Activated T-cell treated with anti-CD3 and anti-CD28 coated beads for 4 hours (primary cell): ENCODE data around the gene AMOTL1.
"Not testable (repeated sequence)": the region's sequence is repeated elsewhere in the genome, so short reads cannot be mapped to it uniquely, and the experiment has no call there.

Experiments used
- DNase-seq: peaks from one replicate; pipeline ENCODE4 v3.0.0-alpha.2; 2020

The AMOTL1 gene

DNA sequence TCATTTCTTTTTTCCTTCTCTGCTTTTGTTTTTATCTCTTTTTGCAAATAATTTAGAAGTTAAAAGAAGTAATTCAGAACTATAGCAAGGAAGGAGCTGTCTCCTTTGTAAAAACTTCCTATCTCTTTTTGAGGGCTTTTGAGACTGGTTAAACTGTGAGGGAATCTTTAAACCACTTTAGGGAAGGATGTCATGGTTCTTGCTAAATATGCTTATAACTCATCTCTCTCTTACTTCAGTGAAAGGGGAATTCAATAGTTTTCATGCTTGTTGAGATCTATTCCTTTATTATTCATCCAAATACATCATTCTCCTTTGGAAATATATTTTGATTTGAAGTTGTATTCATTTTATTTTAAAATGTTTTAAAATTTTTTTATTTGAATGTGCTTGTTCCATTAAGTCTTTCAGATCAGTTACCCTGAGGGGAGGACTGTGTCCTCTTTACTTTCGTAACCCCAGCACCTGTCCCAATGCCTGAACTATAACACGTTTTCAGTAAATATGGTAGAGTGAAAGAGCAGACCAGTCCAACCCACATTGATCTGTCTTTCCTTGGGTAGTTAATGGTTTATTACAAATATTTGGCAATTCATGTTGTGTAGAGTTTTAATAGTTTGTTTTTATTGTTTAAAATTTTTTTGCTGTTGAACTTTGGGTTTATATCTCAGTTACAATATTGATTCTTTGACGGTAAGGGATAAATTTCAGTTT is 27.5 kb downstream of the AMOTL1 start:
- no peak for DNase-seq

DNA sequence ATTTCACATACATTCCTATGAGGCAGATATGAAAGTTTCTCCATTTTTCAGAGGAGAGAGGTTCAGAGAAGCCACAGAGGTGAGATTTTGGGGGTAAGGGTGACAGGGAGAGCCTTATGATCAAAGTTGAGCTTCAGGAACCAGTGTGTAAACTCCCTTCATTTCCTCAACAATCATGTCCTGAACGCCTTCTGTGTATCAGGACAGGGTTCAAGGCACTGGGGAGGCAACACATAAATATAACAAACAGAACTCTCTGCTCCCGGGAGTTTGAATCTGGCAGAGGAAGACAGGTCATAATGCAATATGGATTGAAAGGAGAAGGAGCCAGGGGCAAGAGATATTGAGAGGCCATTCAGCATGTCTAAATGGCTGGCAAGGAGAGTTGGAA is 28.0 kb downstream of the AMOTL1 start:
- no peak for DNase-seq

DNA sequence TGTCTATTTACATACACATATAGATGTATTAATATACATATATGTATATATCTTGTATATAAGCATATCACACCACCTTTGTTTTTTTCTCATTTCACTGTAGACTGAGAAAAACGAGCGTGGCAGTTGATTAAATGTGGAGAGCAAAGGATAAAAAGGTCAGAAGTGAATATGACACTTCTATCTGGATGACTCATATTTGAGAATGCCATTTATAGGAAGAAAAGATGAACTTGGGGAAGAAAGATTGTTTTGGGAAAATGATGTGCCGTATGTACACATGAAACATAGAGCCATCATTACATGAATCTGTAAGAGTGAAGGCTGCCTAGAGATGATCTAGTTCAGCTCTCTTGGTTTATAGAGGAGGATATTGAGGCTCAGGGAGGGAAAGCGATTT is 28.7 kb downstream of the AMOTL1 start:
- DNase-seq: no peak

DNA sequence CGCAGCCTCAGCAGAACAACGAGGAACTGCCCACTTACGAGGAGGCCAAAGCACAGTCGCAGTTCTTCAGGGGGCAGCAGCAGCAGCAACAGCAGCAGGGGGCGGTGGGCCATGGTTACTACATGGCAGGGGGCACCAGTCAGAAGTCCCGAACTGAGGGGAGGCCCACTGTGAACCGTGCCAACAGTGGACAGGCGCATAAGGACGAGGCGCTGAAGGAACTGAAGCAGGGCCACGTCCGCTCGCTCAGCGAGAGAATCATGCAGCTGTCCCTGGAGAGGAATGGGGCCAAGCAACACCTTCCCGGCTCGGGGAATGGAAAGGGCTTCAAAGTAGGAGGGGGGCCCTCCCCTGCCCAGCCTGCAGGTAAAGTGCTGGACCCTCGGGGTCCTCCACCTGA is 31.6 kb downstream of the AMOTL1 start:
- no peak for DNase-seq

DNA sequence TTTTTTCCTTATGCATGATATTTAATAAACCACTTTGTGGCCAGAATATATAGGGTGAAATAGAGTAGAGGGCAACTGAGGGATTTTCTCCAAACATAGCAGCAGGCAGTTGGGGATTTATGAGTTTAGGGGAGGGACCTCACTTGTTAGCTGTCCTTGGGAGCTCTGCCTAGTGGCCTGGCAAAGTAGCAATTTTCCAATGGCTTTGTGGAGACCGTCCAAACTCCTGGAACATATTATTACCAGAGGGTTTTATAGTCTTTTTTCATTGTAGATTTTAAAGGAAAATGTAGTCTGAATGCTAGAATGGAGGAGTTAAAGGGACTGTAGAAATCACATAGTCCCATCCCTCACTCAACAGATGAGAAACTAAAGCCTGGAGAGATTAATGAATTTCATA is 32.3 kb downstream of the AMOTL1 start:
- no peak for DNase-seq

DNA sequence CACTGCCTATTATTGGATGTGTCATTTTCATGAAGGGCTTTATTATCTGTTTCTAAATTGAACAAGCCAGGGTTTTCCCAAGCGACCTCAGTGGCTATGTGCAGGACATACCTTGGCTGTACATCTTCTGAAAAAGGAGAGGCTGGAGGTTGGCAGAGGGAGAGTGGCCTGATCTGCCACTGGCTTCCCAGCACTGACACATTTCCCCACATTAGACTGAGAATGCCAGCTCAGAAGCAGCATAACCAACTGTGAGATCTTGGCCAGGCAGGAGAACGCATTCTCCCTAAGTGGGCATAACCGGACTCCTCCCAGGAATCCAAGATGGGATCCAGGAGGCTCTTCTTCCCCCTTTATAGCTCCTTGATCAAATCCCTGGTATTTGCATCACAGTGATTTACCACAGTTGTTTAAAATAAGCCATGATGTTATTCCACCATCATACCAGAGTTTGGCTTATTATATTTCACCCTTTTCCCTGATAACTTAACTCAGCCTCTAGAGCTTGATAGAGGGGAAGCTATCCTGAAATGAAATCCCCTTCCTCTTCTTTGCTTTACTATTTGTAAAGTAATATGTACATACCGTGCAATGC is 33.8 kb downstream of the AMOTL1 start:
- DNase-seq: no peak

DNA sequence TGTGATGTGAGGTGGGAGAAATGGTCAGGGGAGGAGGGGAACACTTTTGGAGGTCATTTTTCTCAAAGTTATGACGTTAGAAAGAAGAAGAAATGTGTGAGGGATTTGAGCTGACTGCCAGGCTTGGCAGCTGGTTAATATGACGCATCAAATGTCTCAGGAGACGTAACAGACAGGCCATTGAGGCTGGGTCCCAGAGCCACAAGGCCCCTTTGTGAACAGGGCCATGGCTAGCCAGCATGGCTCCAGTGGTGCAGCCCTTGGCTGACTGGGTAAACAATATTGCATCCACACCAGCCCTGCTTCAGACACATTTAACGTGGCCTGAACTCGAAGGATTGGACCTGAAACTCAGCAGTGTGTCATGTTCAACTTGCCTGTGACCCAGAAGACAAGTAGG is 34.3 kb downstream of the AMOTL1 start:
- no peak for DNase-seq

DNA sequence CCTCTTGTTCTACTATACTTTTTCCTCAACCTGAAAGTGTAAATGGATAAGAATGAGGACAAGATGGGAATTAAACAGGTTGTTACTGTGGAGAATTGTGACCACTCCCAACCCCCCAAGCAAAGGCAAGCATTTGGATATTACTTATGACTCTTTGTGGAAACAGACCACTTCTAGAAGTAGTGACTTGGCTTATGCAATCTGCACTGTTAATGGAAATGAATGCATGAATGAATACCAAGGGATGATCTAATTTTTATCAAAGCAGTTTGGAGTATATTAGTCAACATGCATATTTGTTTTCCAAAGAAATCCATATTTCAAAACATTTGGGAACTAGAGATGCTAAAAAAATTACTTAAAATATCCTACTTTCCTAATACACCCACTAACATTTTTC is 35.3 kb downstream of the AMOTL1 start:
- DNase-seq: no peak

DNA sequence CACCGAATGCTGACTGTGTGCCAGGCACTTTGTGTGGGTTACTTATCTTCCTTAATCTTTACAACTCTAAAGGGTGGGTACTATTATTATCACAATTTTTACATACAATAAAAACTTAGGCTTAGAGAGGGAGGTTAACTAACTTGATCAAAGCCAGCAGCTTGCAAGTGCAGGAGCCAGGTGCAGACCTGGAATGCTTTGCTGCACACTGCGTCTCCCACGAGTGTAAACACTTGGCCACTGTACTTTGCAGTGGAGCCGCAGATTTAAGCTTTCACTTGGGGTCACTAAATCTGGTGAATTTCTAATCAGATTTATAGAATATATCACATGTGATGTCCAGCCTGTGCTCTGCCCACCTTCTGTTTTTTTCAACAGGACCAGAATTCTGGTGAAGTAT is 36.7 kb downstream of the AMOTL1 start:
- DNase-seq: no peak

DNA sequence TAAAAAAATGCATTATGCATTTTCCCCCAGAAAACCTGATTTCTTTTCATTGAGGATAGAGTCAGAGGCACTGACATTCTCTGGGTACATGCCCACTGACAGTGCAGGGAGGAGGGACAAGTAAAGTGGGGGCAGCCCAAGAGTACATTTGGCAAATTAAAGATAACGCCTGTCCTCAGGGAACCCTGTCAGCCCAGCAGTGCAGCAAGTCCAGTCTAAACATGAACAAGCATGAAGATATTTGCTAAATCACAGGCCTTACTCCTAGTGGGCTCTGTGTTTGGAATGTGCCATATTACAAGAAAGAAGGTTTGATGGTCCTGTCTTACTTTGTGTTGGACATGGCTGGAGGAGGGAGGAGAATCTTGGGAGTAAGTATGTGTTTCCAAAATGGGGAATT is 37.9 kb downstream of the AMOTL1 start:
- DNase-seq: no peak

DNA sequence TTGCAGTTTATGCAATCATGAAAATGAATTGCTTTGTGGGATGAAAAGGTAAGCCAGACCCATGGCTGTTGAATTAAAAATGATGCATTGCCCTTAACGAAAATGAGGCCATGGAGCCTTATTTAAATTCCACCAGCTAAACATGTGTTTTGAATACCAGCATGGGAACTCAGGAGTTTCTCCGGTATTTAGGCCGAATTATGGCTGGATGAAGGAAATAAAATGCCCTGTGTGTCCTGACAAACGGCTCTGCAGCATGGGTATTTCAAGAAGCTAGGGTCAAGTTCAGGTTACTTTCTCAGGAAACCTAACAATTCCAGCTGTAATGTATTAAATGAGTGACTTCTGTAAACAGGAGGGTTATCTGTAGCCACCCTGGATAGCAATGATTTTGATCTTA is 38.3 kb downstream of the AMOTL1 start:
- no peak for DNase-seq

DNA sequence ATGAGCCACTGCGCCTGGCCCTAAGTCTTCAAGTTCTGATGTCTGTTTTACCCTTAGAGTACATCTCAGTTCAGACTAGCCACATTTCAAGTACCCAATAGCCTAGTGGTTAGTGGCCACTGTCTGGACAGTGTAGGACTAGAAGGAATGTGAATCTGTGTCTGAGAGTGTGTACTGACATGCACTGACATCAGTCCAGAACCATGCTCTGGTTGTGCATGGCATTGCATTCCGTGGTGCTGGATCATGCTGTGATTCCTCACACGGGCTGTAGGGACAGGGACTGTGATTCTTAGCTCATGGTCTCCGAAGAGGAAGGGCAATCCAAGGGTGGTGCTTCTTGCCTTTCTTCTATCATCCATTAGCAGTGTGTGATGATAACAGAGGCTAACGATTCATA is 41.1 kb downstream of the AMOTL1 start:
- no peak for DNase-seq

DNA sequence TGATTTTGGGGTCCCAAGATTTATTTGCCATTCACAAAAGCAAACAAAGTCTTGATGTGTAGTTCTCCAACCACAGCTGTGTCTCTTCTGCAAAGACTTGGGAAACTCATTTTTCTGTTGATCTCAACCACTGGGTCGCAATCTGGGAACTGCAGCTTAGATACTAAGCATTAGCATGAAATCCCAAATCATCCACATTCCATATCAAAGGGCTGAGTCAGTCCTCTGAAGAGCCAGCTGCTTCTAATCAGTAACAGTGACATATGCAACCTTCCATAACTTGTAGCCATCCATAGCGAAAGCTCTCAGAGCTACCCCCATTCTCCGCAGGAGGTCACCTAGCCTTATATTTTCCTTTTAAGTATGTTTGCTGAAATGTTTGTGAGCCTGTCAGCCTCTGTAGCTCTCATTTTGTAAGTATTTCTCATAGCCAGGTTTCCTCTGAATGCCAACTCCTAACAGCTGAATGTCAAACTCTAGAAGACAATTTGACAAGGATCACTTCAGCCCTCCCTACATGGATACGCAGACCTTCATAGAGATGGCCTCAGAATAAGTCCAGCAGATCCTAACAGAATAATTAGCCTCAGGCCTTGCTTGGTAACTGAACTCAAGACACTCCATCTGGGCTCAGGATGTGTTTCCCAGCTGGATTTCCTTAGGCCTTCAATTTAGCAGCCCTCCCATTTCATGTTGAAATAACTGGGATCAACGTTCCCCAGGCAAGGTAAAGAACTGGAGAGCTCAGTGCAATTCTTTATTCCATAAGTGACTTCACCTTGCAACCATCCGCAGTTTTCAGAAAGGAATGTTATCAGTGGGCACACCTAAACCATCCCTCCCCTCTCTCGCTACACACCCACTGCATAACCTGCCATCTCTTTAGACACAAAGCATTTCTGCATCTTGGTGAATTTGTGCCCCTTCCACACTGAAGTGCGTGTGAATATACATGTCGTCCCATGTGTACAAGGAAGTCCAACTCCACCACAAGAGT is 44.9 kb downstream of the AMOTL1 start:
- not testable (repeated sequence) for DNase-seq

DNA sequence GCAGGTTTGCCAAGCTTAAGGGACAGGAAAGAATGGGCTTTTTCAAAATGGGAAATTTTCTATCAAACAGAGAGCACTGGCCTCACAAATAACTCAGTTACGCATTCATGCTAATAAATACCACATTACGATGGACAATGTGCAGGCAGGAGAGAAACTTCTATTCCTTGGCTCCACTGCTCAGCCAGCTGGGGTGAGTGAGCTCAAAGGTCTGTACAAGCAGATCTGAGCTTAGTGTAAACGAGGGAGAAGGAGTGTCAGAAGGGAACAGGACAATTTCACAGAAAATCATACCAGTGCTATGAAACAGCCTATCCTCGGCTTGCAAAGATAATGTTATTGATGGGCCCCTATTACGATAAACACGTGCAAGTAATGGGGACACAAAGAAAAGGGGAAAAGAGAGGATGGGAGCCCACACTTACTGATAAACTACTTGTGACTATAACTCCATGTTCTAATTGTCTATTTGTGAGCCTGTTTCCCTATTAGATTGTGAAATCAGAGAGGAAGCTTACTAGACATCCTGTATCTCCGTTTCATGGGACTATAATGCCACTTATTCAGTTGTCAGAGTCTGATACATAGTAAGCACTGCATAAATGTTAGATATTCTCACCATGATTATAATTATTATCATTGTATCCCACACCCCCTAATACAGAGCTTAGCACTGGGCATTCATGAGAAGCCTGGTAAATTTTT is 46.3 kb downstream of the AMOTL1 start:
- DNase-seq: no peak

DNA sequence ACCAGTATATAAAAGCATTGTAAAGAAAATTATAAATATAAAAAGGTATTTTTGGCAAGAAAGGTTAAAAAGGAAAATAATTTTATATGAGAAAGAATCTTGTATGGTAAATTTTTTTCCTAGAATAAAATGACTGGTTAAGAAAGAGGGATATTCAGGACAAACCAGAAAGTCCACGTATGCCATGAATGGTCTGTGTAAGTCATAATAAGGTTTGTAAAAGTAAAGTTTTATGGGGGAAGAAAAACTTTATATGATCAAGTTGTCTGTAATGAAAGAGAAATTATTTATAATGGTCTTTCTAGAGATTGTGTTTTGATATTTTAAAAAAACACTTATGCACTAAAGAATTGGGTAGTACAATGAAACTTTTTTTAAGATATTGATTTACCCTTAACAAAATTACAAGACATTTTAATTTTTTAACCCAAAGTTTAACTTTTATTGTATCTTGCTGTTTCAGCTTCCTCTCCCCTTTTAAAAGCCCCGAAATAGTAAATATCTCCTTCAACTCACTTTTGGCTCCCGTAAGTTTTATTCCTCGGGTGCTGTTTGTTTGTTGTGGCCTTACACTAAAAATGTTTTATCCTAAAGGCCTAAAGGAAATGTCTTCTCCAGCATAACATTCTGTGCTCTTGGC is 47.7 kb downstream of the AMOTL1 start:
- DNase-seq: no peak

DNA sequence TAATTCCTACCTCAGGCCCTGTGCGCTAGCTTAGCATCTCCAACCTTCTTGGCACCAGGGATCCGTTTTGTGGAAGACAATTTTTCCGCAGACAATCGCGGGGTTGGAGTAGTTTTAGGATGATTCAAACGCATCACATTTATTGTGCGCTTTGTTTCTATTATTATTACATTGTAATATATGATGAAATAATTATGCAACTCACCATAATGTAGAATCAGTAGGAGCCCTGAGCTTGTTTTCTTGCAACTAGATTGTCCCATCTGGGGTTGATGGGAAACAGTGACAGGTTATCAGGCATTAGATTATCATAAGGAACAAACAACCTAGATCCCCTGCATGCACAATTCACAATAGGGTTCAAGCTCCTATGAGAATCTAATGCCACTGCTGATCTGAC is 52.3 kb downstream of the AMOTL1 start:
- no peak for DNase-seq

DNA sequence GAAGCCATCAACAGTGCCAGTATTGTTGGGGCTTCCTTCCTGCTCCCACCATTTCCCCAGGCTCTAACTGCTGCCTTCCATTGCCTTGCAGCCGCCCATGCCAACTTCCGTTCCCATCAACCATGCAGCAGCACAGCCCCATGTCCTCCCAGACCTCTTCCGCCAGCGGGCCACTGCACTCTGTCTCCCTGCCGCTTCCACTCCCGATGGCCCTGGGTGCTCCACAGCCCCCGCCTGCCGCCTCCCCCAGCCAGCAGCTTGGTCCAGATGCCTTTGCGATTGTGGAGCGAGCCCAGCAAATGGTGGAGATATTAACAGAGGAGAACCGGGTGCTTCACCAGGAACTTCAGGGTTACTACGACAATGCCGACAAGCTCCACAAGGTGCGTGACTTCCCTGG is 53.3 kb downstream of the AMOTL1 start:
- no peak for DNase-seq

DNA sequence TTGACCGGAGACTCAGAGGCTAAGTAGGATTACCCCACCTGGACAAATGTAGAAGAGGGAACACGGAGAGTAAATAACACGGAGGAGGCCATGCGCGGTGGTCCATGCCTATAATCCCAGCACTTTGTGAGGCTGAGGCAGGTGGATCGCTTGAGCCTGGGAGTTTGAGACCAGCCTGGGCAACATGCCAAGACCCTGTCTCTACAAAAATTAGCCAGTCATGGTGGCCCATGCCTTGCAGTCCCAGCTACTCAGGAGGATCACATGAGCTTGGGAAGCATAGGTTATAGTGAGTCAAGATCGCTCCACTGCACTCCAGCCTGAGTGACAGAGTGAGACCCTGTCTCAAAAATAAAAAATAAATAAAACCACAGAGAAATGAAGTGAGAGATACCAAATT is 53.9 kb downstream of the AMOTL1 start:
- DNase-seq: no peak

DNA sequence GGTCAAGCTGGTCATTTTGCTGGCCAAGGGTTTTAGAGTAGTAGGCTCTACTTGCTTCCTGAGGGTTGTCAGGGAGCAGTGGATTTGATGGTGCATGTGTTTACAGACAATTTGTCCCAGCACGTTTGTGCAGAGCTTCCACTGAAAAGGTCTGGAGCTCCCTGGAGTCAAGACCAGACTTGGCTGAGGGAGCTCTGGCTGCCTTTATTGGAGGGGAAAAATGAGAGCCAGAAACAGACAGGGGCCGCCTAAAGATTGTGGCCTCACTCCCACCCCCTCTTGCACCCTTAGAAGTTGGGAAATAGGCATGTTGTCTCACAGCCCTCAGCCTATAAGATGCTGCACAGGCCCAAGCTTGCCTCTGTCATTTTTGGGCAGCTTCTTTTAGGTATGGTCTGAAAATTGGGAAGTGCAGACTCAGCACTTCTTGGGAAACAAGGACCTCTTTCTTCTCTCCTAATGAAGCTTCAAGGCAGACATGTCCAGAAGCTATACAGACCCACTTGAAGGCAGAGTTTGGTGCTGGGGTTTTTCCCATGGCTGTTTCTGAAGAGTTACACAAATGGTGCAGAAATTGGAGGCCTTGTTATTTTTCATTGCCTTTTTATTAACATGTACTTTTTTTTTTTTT is 55.1 kb downstream of the AMOTL1 start:
- DNase-seq: no peak

DNA sequence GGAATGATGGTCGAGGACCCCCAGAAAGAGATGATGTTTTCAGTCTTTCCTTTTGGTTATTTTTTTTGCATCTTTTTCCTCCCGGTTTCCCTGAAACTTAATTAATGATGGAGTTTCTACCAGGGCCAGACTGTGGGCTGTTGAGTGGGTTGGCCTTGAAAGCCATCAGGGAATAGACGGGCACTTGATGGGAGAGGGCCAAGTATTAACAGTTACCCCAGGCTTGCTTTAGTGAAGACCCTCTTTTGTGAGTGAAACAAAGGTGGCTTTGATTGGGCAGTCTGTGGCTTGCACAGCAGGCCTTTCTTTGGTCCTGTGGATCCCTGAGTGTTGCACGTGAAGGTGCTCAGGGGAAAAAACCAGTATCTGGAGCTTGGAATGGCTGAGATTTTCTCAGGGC is 56.9 kb downstream of the AMOTL1 start:
- DNase-seq: no peak

DNA sequence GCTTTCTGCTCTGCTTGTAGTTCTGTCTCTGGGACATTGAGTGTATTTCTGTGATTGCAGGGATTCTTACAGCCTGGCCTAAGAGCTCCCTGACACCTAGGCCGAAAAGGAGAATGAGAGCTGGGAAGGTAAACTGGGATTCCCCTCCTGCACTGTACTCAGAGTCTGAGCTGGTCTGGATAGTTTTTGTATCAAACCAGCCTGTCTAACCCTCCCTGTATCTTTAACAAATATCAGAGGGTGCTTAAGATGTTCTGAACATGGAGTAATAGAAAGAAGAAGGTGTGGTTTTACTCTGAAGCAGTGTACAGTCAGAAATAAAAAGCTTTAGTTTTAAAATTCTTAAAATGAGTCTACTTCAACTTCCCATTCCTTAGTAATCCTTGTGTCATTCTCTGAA is 57.3 kb downstream of the AMOTL1 start:
- no peak for DNase-seq

DNA sequence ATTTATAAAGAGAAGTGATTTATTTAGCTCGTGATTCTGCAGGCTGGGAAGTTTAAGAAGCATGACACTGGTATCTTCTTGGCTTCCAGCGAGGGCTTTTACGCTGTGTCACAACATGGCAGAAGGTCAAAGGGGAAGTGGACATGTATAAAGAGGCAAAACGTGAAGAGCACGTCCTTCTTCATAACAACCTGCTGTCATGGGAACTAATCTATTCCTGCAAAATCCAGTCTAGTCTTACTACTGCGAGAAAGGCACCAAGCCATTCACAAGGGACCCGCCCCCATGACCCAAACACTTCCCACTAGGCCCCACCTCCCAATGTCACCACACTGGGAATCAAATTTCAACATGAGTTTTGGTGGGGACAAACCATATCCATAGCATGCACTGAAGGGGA is 58.3 kb downstream of the AMOTL1 start:
- no peak for DNase-seq
